ENCODE results near the gene ZNF488. TPM values are rescaled to one million over a fixed set of nuclear protein-coding genes. Genes with fewer than 3 reads are reported as not detected.
"Not testable (repeated sequence)": the region's sequence is repeated elsewhere in the genome, so short reads cannot be mapped to it uniquely, and the experiment has no call there.

Gene ZNF488
- total RNA-seq: not detected
- long read RNA-seq: 0 reads

GRCh38 chr10:47384148-47384921 is at the start of gene ZNF488:
Gene ZNF488, minus strand, starts transcription at chr10:47384293. Its CDS starts 15,464 bp downstream, at chr10:47368829.
- peak; percentile 99 for ATAC-seq
- intact Hi-C loops (cut with micrococcal nuclease): no loop called here
- peak; percentile 92 for DNase-seq

GRCh38 chr10:47425813-47426419 is 41.8 kb upstream of the ZNF488 start:
- ATAC-seq (no peak), DNase-seq (no peak)
- intact Hi-C loops (cut with micrococcal nuclease): no loop called here

- DNase-seq (no peak), ATAC-seq (no peak)
- intact Hi-C loops (cut with micrococcal nuclease): no loop called here
Observed at GRCh38 chr10:47424231-47424630, 40.1 kb upstream of the ZNF488 start.

GRCh38 chr10:47423476-47423875 is 39.4 kb upstream of the ZNF488 start:
- ATAC-seq (no peak), DNase-seq (no peak)
- intact Hi-C loops (cut with micrococcal nuclease): no loop called here

GRCh38 chr10:47421057-47421952 is 37.2 kb upstream of the ZNF488 start:
- no peak for ATAC-seq
- DNase-seq: peak; percentile 10

GRCh38 chr10:47420305-47421056 is 36.4 kb upstream of the ZNF488 start:
- ATAC-seq: no peak
- DNase-seq: peak; percentile 14
- intact Hi-C loops (cut with micrococcal nuclease): no loop called here

More at GRCh38 chr10:47421057-47421952, 37.2 kb upstream of the ZNF488 start:
- intact Hi-C loops (cut with micrococcal nuclease): no loop called here

- intact Hi-C loops (cut with micrococcal nuclease): no loop called here
- DNase-seq: peak; percentile 5
- ATAC-seq: no peak
Observed at GRCh38 chr10:47419421-47419820, 35.3 kb upstream of the ZNF488 start.

- DNase-seq (no peak), ATAC-seq (no peak)
- intact Hi-C loops (cut with micrococcal nuclease): no loop called here
Observed at GRCh38 chr10:47418966-47419365, 34.9 kb upstream of the ZNF488 start.

GRCh38 chr10:47418321-47418720 is 34.2 kb upstream of the ZNF488 start:
- DNase-seq (no peak), ATAC-seq (no peak)
- intact Hi-C loops (cut with micrococcal nuclease): no loop called here

- DNase-seq; intact Hi-C loops (cut with micrococcal nuclease); ATAC-seq: not testable (repeated sequence)
Observed at GRCh38 chr10:47416305-47417218, 32.5 kb upstream of the ZNF488 start.

GRCh38 chr10:47415520-47416304 is 31.6 kb upstream of the ZNF488 start:
- DNase-seq (no peak), ATAC-seq (no peak)
- intact Hi-C loops (cut with micrococcal nuclease): no loop called here

GRCh38 chr10:47414752-47415519 is 30.8 kb upstream of the ZNF488 start:
- DNase-seq (peak; percentile 6), ATAC-seq (no peak)
- intact Hi-C loops (cut with micrococcal nuclease): no loop called here

- intact Hi-C loops (cut with micrococcal nuclease): no loop called here
- no peak for DNase-seq
- no peak for ATAC-seq
Observed at GRCh38 chr10:47414227-47414592, 30.1 kb upstream of the ZNF488 start.

GRCh38 chr10:47413531-47414226 is 29.6 kb upstream of the ZNF488 start:
- DNase-seq (peak; percentile 14), ATAC-seq (no peak)
- intact Hi-C loops (cut with micrococcal nuclease): no loop called here

GRCh38 chr10:47412869-47413268 is 28.8 kb upstream of the ZNF488 start:
- no peak for ATAC-seq
- intact Hi-C loops (cut with micrococcal nuclease): no loop called here

GRCh38 chr10:47412177-47412730 is 28.2 kb upstream of the ZNF488 start:
- intact Hi-C loops (cut with micrococcal nuclease): no loop called here
- DNase-seq (peak; percentile 18), ATAC-seq (no peak)

More at GRCh38 chr10:47412869-47413268, 28.8 kb upstream of the ZNF488 start:
- no peak for DNase-seq
